ENCODE data around the gene RPP30.

The RPP30 gene

GRCh38 chr10:90834326-90834725 is 37.4 kb upstream of the RPP30 start:
- no peak overlapping the region for H3K4me3 ChIP-seq (ENCODE audit: insufficient read depth, low read length, poor library complexity, severe bottlenecking)
- no peaks in the 10 kb centered on the region for H3K36me3 ChIP-seq (ENCODE audit: low read length)
- no peak overlapping the region for H2AFZ ChIP-seq (ENCODE audit: low read depth, low read length, severe bottlenecking)
- TF ChIP-seq CTCF (IDR thresholded peaks at IDR 0.05; ENCODE audit: insufficient read depth, low read length, poor library complexity, severe bottlenecking) (no peak), EZH2phosphoT487 (conservative IDR thresholded peaks at IDR 0.05; ENCODE audit: low read length) (no peak)
- no peak overlapping the region for H3K4me2 ChIP-seq (ENCODE audit: low read depth, low read length, poor library complexity, severe bottlenecking)
- H3K9ac ChIP-seq (ENCODE audit: low read length), result no peak overlapping the region
- no peaks in the 10 kb centered on the region for H3K79me2 ChIP-seq (ENCODE audit: insufficient read depth, low read length)
- H3K27me3 ChIP-seq (ENCODE audit: low read length), result no peaks in the 10 kb centered on the region
- no peaks in the 10 kb centered on the region for H3K9me3 ChIP-seq (ENCODE audit: insufficient read depth, low read length)
- no peaks in the 10 kb centered on the region for H3K9me2 ChIP-seq (replicated peaks; ENCODE audit: insufficient read depth, low read length)
- no peak overlapping the region for H3K27ac ChIP-seq (ENCODE audit: low read depth, low read length)
- no peaks in the 10 kb centered on the region for H3F3A ChIP-seq (ENCODE audit: insufficient read depth)
- H4K20me1 ChIP-seq (ENCODE audit: low read depth, low read length), result no peaks in the 10 kb centered on the region

- H3K4me3 ChIP-seq (ENCODE audit: insufficient read depth, low read length, poor library complexity, severe bottlenecking), result no peak overlapping the region
- no peak for TF ChIP-seq CTCF (IDR thresholded peaks at IDR 0.05; ENCODE audit: insufficient read depth, low read length, poor library complexity, severe bottlenecking)
- no peak for TF ChIP-seq EZH2phosphoT487 (conservative IDR thresholded peaks at IDR 0.05; ENCODE audit: low read length)
- no peaks in the 10 kb centered on the region for H3K36me3 ChIP-seq (ENCODE audit: low read length)
- H3K9ac ChIP-seq (ENCODE audit: low read length), result no peak overlapping the region
- H3K27ac ChIP-seq (ENCODE audit: low read depth, low read length), result no peak overlapping the region
- H3F3A ChIP-seq (ENCODE audit: insufficient read depth), result no peaks in the 10 kb centered on the region
- H3K27me3 ChIP-seq (ENCODE audit: low read length), result no peaks in the 10 kb centered on the region
- no peaks in the 10 kb centered on the region for H3K79me2 ChIP-seq (ENCODE audit: insufficient read depth, low read length)
- no peaks in the 10 kb centered on the region for H3K9me3 ChIP-seq (ENCODE audit: insufficient read depth, low read length)
- H3K9me2 ChIP-seq (replicated peaks; ENCODE audit: insufficient read depth, low read length), result no peaks in the 10 kb centered on the region
- H3K4me2 ChIP-seq (ENCODE audit: low read depth, low read length, poor library complexity, severe bottlenecking), result no peak overlapping the region
- no peak overlapping the region for H2AFZ ChIP-seq (ENCODE audit: low read depth, low read length, severe bottlenecking)
- no peaks in the 10 kb centered on the region for H4K20me1 ChIP-seq (ENCODE audit: low read depth, low read length)
These were observed 34.3 kb upstream of the RPP30 start for GRCh38 chr10:90837486-90837885.

GRCh38 chr10:90842725-90843124 is 29.0 kb upstream of the RPP30 start:
- Histone ChIP-seq H2AFZ (ENCODE audit: low read depth, low read length, severe bottlenecking) (no peak overlapping the region), H4K20me1 (ENCODE audit: low read depth, low read length) (no peaks in the 10 kb centered on the region), H3K9me2 (replicated peaks; ENCODE audit: insufficient read depth, low read length) (no peaks in the 10 kb centered on the region), H3K4me2 (ENCODE audit: low read depth, low read length, poor library complexity, severe bottlenecking) (no peak overlapping the region), H3K9ac (ENCODE audit: low read length) (no peak overlapping the region), H3K27ac (ENCODE audit: low read depth, low read length) (no peak overlapping the region), H3F3A (ENCODE audit: insufficient read depth) (no peaks in the 10 kb centered on the region), H3K27me3 (ENCODE audit: low read length) (no peaks in the 10 kb centered on the region), H3K4me3 (ENCODE audit: insufficient read depth, low read length, poor library complexity, severe bottlenecking) (no peak overlapping the region), H3K79me2 (ENCODE audit: insufficient read depth, low read length) (no peaks in the 10 kb centered on the region), H3K9me3 (ENCODE audit: insufficient read depth, low read length) (no peaks in the 10 kb centered on the region), H3K36me3 (ENCODE audit: low read length) (no peaks in the 10 kb centered on the region)
- TF ChIP-seq EZH2phosphoT487 (conservative IDR thresholded peaks at IDR 0.05; ENCODE audit: low read length), result no peak
- no peak for TF ChIP-seq CTCF (IDR thresholded peaks at IDR 0.05; ENCODE audit: insufficient read depth, low read length, poor library complexity, severe bottlenecking)

All from SU-DHL-6 (cell line).